ENCODE measurements around the gene LYG1. TPM values are rescaled to one million over a fixed set of nuclear protein-coding genes. Genes with fewer than 3 reads are reported as not detected.

Gene LYG1
- total RNA-seq: not detected in 2 replicates

DNA sequence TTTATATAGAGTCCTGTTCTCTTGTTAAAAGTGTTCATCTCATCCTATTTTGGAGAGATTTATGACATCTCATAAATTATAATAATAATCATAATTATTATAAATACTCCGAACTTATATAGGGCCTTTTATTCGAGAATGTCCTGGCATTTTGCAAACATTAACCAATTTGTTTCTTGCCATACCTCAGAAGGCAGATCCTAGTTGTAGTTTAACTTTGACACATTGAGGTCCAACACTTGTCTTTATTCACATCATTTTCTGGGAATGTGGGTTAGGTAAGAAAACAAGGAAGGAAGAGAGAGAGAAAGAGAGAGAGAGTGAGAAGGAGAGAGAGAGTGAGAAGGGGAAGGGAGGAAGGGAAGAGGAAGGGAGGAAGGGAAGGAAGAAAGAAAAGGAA is at the start of gene LYG1:
TSS of gene LYG1 (minus strand) at position 101 of the 400 bp plus-strand sequence. CDS start 5,527 bp downstream, outside the sequence.

DNA sequence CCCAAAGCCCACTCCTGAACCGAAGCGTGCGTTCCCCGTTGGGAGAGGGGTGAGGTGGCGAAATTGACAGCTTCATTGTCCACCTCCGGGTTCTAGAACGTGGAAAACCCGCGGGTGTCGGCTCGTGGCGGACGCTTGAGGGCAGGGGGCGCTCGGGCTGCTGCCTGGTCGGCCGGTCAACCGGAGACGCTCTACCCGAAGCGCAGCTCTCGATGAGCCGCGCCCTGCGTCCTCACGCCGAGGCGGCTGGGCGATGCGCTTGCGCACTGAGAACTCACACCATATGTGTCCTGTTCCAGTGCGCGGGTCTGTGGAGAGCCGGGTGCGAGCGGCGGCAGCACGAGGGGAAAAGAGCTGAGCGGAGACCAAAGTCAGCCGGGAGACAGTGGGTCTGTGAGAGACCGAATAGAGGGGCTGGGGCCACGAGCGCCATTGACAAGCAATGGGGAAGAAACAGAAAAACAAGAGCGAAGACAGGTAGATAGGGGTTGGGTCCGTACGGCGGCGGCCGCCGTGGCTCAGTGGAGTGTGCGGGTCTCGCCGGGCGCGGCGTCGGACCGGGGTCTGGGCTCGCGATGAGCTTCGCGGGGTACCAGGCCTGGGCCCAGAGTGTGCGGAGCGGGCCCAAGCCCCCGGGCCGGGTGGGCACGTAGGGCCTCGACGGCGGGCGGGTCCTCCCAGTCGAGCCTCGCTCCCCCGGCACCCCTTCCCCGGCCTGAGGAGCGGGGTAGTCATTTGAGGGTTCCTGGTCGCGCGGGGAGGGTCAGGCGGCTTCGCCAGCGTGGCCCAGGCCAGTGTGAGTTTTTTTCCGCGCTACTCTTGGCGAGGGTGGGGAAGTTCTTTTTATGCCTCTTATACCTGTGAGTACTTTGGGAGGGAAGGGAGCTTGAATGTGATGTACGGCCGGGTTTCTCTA is 36.4 kb upstream of the LYG1 start, which contains the start of gene EIF5B:
TSS of gene EIF5B (plus strand) at position 277 of the 916 bp plus-strand sequence. CDS start at position 443, 166 bp downstream.

DNA sequence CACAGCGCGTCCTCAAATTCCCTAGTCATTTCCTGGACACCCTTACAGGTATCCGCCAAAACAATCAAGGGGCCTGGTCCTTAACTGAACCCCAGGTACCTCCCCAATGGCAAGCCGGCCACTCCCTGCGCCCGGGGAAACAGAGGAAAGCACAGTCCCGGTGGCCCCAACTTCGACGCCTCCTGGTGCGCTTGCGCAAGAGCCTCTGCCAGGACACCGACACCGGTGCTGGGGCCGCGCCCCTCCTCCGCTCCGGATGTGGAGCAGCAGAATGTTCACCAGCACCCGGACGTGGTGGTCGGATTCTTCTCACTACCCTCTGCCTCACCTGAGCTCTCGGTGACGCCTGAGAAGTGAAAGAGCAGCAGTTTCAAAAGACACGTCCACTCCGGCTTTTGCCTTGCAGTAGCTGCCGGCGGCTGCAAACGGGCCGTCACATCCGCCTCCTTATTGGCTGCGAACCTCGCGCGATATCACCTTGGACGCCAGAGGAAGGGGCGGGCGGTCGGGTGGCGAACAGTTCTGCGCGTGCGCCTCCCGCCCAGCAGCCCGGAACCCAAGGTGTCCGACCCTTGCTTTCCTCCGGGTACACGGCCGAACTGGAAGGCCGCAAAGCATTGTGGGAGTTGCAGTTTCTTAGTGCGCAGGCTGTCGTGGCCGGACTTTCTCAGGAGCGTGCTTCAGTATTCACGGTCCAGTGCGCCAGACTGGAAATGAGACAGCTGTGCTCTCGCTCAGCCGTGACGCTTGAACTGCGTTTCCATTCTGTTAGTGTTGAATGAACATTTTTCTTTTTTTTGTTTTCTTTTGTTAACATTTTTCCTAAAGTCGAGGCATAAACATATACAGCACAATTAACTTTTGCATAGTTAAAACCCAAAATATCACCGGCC is 35.2 kb upstream of the LYG1 start, which contains the start of gene TXNDC9:
TSS of gene TXNDC9 (minus strand) at position 423 of the 893 bp plus-strand sequence. CDS start 3,123 bp downstream, outside the sequence.

DNA sequence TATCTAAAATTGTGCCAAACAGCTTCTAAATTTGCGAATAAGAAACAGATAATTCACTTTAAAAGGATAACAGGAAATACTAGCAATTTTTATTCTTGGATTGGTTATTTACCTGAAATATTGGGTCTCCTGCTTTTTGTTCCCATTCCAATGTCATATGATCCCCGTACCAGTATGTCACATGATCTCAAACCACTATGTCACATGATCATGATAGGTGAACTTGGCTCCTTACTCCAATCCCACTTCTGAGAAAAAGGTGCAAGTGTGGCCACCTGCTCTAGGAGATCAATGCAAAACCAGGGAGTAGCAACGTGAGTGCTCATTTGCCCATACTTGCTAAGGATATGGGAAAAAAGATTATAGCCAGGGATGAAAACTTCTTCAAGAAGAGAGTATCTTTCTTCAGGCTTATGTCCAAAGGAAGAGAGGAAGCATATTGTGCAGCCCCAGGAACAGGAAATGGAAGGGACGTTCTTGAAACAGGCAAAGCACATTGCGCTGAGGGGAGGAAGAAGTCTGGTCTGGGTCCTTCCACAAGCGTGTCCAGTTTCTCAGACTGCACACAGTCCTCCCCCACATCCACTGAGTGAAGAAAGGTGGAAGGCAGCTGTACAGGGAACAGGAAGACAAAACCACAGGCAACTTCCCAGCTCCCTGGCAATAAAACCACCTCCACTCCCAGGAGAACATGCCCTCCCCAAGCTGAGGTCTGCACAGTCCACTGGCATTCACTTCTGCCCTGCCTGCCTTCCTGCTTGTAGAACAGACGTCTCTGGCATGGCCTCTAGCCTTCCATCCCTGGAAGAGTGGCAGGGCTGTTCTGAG is 45.3 kb downstream of the LYG1 start, which contains the start of gene LYG2:
TSS of gene LYG2 (minus strand) at position 176 of the 828 bp plus-strand sequence. CDS start 1,406 bp downstream, outside the sequence.

Other genes starting within 250 kb of the LYG1 start
- gene C2orf15, start 159.5 kb downstream of the LYG1 start, total RNA-seq: not detected in 2 replicates
- 0.65 and 0.76 TPM in 2 replicates for gene TSGA10, start 146.3 kb downstream of the LYG1 start, total RNA-seq
- 5.5 and 9.0 TPM in 2 replicates for gene LIPT1, start 146.2 kb downstream of the LYG1 start, total RNA-seq
- gene MITD1, start 120.1 kb downstream of the LYG1 start, total RNA-seq: 30.9 and 43.3 TPM in 2 replicates
- 47.1 and 49.1 TPM in 2 replicates for gene MRPL30, start 120.0 kb downstream of the LYG1 start, total RNA-seq
- gene LYG2, start 45.5 kb downstream of the LYG1 start, total RNA-seq: not detected in 2 replicates
- gene TXNDC9, start 35.1 kb upstream of the LYG1 start, total RNA-seq: 131 and 132 TPM in 2 replicates
- 13.5 and 23.7 TPM in 2 replicates for gene EIF5B, start 36.2 kb upstream of the LYG1 start, total RNA-seq
- 24.4 and 38.6 TPM in 2 replicates for gene REV1, start 188.8 kb upstream of the LYG1 start, total RNA-seq

All from epithelial cell of umbilical artery (primary cell).